Transverse colon (tissue), 4 donors: ENCODE results near the gene PPP1R13B. TPM values are rescaled to one million over a fixed set of nuclear protein-coding genes. Genes with fewer than 3 reads are reported as not detected.

Source experiments
- DNase-seq: peaks from one replicate; pipeline ENCODE4 v3.0.0-alpha.2; 2019
- H3K27ac ChIP-seq, 4 donors: fragments of 200-600 bp; sonication (generic); 2 replicates each; pipeline ENCODE4 v1.5.1; 2016 to 2018; ENCODE audit warnings: inconsistent platforms in 4 of 4
- H3K27me3 ChIP-seq: fragments of 200-600 bp; sonication (generic); 2 replicates; pipeline ENCODE4 v1.5.1; 2017; ENCODE audit warnings: inconsistent platforms
- H3K36me3 ChIP-seq, 4 donors: fragments of 200-600 bp; sonication (generic); 2 replicates each; pipeline ENCODE4 v1.5.1; 2017 to 2019; ENCODE audit warnings: inconsistent platforms in 4 of 4
- H3K4me1 ChIP-seq, 4 donors: fragments of 200-600 bp; sonication (generic); 2 replicates each; pipeline ENCODE4 v1.5.1; 2017 to 2020; ENCODE audit warnings: inconsistent platforms in 4 of 4
- H3K4me3 ChIP-seq, 4 donors: fragments of 200-600 bp; sonication (generic); 1 replicate in 1 of 4; 2 replicates in 3 of 4; pipeline versions ENCODE4 v1.5.1 to v1.6.1; 2017 to 2019; ENCODE audit warnings: inconsistent platforms in 4 of 4
- H3K9me3 ChIP-seq, 2 donors: fragments of 200-600 bp; sonication (generic); 2 replicates each; pipeline ENCODE4 v1.5.1; 2017 to 2019; ENCODE audit warnings: inconsistent platforms in 2 of 2
- CTCF ChIP-seq, 5 experiments: fragments of 200-600 bp in 3 of 5; fragments of 450-650 bp in 2 of 5; sonication (generic) in 3 of 5; IDR thresholded peaks; 1 replicate in 2 of 5; 2 replicates in 3 of 5; pipeline ENCODE4 v1.5.1; 2016 to 2017; ENCODE audit warnings: antibody characterized with exemption in 5 of 5, inconsistent platforms in 3 of 5, mild to moderate bottlenecking in 2 of 5, moderate library complexity in 1 of 5
- EP300 ChIP-seq: sonication (generic); formaldehyde crosslinking; IDR thresholded peaks from one replicate; pipeline ENCODE4 v1.6.1; 2017; ENCODE audit warnings: antibody characterized with exemption, low read depth
- POLR2A ChIP-seq: fragments of 450-650 bp; IDR thresholded peaks from one replicate; pipeline ENCODE4 v1.6.1; 2016; ENCODE audit warnings: antibody characterized with exemption, mild to moderate bottlenecking, moderate library complexity
- POLR2AphosphoS5 ChIP-seq, 3 donors: sonication (generic); formaldehyde crosslinking; IDR thresholded peaks; one replicate each; pipeline ENCODE4 v1.6.1; 2016; ENCODE audit warnings: antibody characterized with exemption in 3 of 3
- WGBS, 2 donors: methylation state at CpG; one replicate each; pipeline ENCODE4 v1.1.5; 2018; ENCODE audit warnings: low coverage in 1 of 2; 5-methylcytosine and 5-hydroxymethylcytosine counted together
- in situ Hi-C, 4 donors: fragments of 200-750 bp; cut with MboI; loops; one replicate each; pipeline versions ENCODE4 v1.15.0 to v1.15.1; 2017; ENCODE audit warnings: low sequenced_read_pairs in 3 of 4, low pct_ligation_motif_present in 1 of 4, low pct_unique_long_range_greater_than_20kb in 1 of 4
- intact Hi-C: fragments of 100-400 bp; cut with DNase I; formaldehyde crosslinking; loops from one replicate; pipeline ENCODE4 v1.15.1; 2023; ENCODE audit warnings: low total_unique reads
- total RNA-seq, 4 donors: library from RNA; depleted of rRNA; stranded (reverse); fragments of >200 nt; gene quantifications; one replicate each; pipeline ENCODE4 v1.1.0, GENCODE V29; 2016

PPP1R13B gene
- total RNA-seq, 4 donors from 2014 or later, result 31.0 to 109 (median 42.0) TPM

- Histone ChIP-seq H3K4me3 (no peak overlapping the region), H3K27me3 (no peaks in the 10 kb centered on the region), H3K4me1 (peaks cover 0 to 3% (median 1%) of the 10 kb centered on the region in 4 donors), H3K9me3 (no peaks in the 10 kb centered on the region), H3K36me3 (no peaks in the 10 kb centered on the region), H3K27ac (no peak overlapping the region)
- intact Hi-C loops, result no loop called here
- in situ Hi-C loops, result loop anchor here in 3 of 4 donors (5.0 to 25.0 kb wide), 3 partner anchors 105 to 180 kb away; no protein-coding TSS in a partner anchor
- 55 to 59% methylated on average over 5 of the region's 5 CpGs for WGBS, 2 donors
- DNase-seq, result no peak
- TF ChIP-seq CTCF (IDR thresholded peaks at IDR 0.05) (no peak), POLR2AphosphoS5 (IDR thresholded peaks at IDR 0.05) (no peak), POLR2A (no peak), EP300 (no peak)
Observed at GRCh38 chr14:103806805-103807204, 40.6 kb downstream of the PPP1R13B start.

GRCh38 chr14:103805708-103806107 is 41.7 kb downstream of the PPP1R13B start:
- H3K9me3 ChIP-seq, result no peaks in the 10 kb centered on the region
- no peaks in the 10 kb centered on the region for H3K36me3 ChIP-seq
- H3K4me3 ChIP-seq, result no peak overlapping the region
- in situ Hi-C loops, result loop anchor here in 3 of 4 donors (5.0 to 25.0 kb wide), 3 partner anchors 107 to 182 kb away; no protein-coding TSS in a partner anchor
- no peaks in the 10 kb centered on the region for H3K27me3 ChIP-seq
- 66 to 86% methylated on average over 1 of the region's 1 CpG for WGBS, 2 donors
- H3K4me1 ChIP-seq, result peaks cover 0 to 3% (median 1%) of the 10 kb centered on the region in 4 donors
- H3K27ac ChIP-seq, result no peak overlapping the region
- no peak for DNase-seq
- TF ChIP-seq POLR2AphosphoS5 (IDR thresholded peaks at IDR 0.05) (no peak), CTCF (IDR thresholded peaks at IDR 0.05) (no peak), EP300 (no peak), POLR2A (no peak)
- intact Hi-C loops, result no loop called here

- in situ Hi-C loops, result loop anchor here in 3 of 4 donors (10.0 to 25.0 kb wide), 2 partner anchors 181 to 184 kb away; no protein-coding TSS in a partner anchor
- Histone ChIP-seq H3K9me3 (no peaks in the 10 kb centered on the region), H3K4me1 (peaks cover 0 to 3% (median 1%) of the 10 kb centered on the region in 4 donors), H3K36me3 (no peaks in the 10 kb centered on the region), H3K4me3 (no peak overlapping the region), H3K27ac (no peak overlapping the region), H3K27me3 (no peaks in the 10 kb centered on the region)
- TF ChIP-seq POLR2A, result no peak
- no peak for TF ChIP-seq EP300
- no peak for TF ChIP-seq CTCF (IDR thresholded peaks at IDR 0.05)
- TF ChIP-seq POLR2AphosphoS5 (IDR thresholded peaks at IDR 0.05), result no peak
- no peak for DNase-seq
- intact Hi-C loops, result no loop called here
Observed at GRCh38 chr14:103803661-103804060, 43.7 kb downstream of the PPP1R13B start.

- no peak for TF ChIP-seq POLR2AphosphoS5 (IDR thresholded peaks at IDR 0.05)
- TF ChIP-seq POLR2A, result no peak
- TF ChIP-seq EP300, result no peak
- no peak for TF ChIP-seq CTCF (IDR thresholded peaks at IDR 0.05)
- H3K9me3 ChIP-seq, result no peaks in the 10 kb centered on the region
- no peaks in the 10 kb centered on the region for H3K27me3 ChIP-seq
- peaks cover 0 to 3% (median 0%) of the 10 kb centered on the region in 4 donors for H3K4me1 ChIP-seq
- no peak for DNase-seq
- in situ Hi-C loops (loop anchor here in 3 of 4 donors (10.0 to 25.0 kb wide), 2 partner anchors 182 to 185 kb away; no protein-coding TSS in a partner anchor), intact Hi-C loops (no loop called here)
- WGBS, 2 donors, result 92 to 93% methylated on average over 5 to 8 of the region's 8 CpGs
- H3K4me3 ChIP-seq, result no peak overlapping the region
- H3K36me3 ChIP-seq, result no peaks in the 10 kb centered on the region
- H3K27ac ChIP-seq, result no peak overlapping the region
Observed at GRCh38 chr14:103802356-103802755, 45.0 kb downstream of the PPP1R13B start.
